T-helper 17 cell (primary cell): Measurements from ENCODE around the gene FAT3. TPM values are rescaled to one million over a fixed set of nuclear protein-coding genes. Genes with fewer than 3 reads are reported as not detected.

ENCODE experiments used
- ATAC-seq: fragments of 150-1000 bp; cut with Tn5 transposase; 2 replicates; pipeline ENCODE4 v1.10.0; 2021; ENCODE audit warnings: mild to moderate bottlenecking, moderate library complexity
- DNase-seq, 3 donors: peaks; one replicate each; pipeline versions ENCODE4 v3.0.0 to v3.0.0-alpha.2; 2020 to 2021
- H3K9me3 ChIP-seq: one replicate; pipeline ENCODE4 v1.7.0; 2013; ENCODE audit warnings: low read length, mild to moderate bottlenecking; ENCODE audit not compliant: control insufficient read depth, poor library complexity, severe bottlenecking
- H3K27ac Mint-ChIP-seq: one replicate; pipeline ENCODE4 v1.8.0; 2022; ENCODE audit warnings: mild to moderate bottlenecking, moderate library complexity, mixed read lengths
- H3K27me3 Mint-ChIP-seq: one replicate; pipeline ENCODE4 v1.8.0; 2022; ENCODE audit warnings: mixed read lengths
- H3K36me3 Mint-ChIP-seq: one replicate; pipeline ENCODE4 v1.8.0; 2022; ENCODE audit warnings: low read depth, mixed read lengths
- H3K4me1 Mint-ChIP-seq: one replicate; pipeline ENCODE4 v1.8.0; 2022; ENCODE audit warnings: mild to moderate bottlenecking, mixed read lengths
- H3K4me3 Mint-ChIP-seq: one replicate; pipeline ENCODE4 v1.8.0; 2022; ENCODE audit warnings: mild to moderate bottlenecking, moderate library complexity, mixed read lengths
- total RNA-seq, 4 donors: library from RNA in 2 of 4; stranded (reverse) in 2 of 4; gene quantifications; one replicate each; pipeline ENCODE4 v1.2.3 and lab custom pipeline; 2022 to 2026

Gene FAT3
- total RNA-seq, 2 donors from 2014 or later, result not detected

DNA sequence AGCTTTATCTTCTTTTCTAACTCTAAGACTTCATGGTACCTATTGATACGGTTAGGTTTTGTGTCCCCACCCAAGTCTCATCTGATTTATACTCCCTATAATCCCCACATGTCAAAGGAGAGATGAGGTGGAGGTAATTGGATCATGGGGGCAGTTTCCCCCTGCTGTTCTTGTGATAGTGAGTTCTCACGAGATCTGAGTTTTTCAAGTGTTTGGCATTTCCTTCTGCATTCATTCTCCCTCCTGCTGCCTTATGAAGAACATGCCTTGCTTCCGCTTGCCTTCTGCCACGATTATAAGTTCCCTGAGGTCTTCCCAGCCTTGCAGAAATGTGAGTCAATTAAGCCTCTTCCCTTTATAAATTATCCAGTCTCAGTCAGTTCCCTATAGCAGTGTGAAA, 5.1 kb upstream of the FAT3 start:
- Mint-ChIP-seq H3K4me1 (peaks cover 5% of the 10 kb centered on the region), H3K4me3 (no peak overlapping the region), H3K27ac (no peak overlapping the region), H3K27me3 (peaks cover 22% of the 10 kb centered on the region), H3K36me3 (peaks cover 3% of the 10 kb centered on the region)
- no peaks in the 10 kb centered on the region for H3K9me3 ChIP-seq
- ATAC-seq (no peak), DNase-seq (no peak)

DNA sequence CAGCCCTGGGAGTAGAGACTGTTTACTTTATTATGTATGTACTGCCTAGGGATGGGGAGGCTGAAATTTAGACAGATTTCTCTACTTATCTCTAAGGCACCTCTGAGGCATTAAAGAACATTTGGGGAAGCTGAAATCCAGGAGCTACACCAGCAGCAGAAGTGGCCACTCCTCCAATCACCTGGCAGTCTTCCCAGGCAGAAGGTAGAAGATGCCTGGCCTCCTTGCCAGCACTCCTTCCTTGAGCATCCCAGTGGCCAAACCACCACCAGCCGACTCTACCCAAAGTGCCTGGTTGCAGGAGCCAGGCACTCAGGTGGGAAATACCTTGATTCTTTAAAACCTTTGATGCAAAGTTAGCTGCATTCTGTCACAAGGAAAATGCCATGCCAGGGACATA, 1.9 kb upstream of the FAT3 start:
- peaks cover 37% of the 10 kb centered on the region for H3K27me3 Mint-ChIP-seq

DNA sequence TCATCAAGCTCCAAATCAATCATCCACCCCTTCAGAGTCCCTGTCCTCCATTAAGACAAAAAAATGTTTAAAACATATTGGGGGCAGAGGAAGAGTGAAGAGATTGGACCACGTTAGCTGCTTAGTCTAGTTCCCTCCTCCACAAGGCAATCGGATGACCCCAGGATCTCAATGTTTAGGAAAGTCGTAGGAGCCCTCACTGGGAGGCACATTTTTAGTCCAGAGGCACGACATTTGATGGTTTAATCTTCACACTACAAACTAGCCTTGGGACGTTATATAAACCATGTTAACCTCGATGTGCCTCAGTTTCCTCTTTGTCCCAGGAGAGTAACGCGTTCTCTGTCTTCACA, 588 bp upstream of the FAT3 start:
- H3K27ac Mint-ChIP-seq, result no peak overlapping the region
- ATAC-seq (no peak), DNase-seq (no peak)
- H3K4me3 Mint-ChIP-seq, result no peak overlapping the region
- H3K27me3 Mint-ChIP-seq, result peaks cover 47% of the 10 kb centered on the region
- no peaks in the 10 kb centered on the region for H3K9me3 ChIP-seq
- H3K36me3 Mint-ChIP-seq, result peaks cover 3% of the 10 kb centered on the region
- peaks cover 5% of the 10 kb centered on the region for H3K4me1 Mint-ChIP-seq

More for the DNA sequence above, 1.9 kb upstream of the FAT3 start:
- Mint-ChIP-seq H3K27ac (no peak overlapping the region), H3K4me3 (no peak overlapping the region), H3K36me3 (peaks cover 3% of the 10 kb centered on the region), H3K4me1 (peaks cover 5% of the 10 kb centered on the region)
- DNase-seq (no peak), ATAC-seq (no peak)
- no peaks in the 10 kb centered on the region for H3K9me3 ChIP-seq

DNA sequence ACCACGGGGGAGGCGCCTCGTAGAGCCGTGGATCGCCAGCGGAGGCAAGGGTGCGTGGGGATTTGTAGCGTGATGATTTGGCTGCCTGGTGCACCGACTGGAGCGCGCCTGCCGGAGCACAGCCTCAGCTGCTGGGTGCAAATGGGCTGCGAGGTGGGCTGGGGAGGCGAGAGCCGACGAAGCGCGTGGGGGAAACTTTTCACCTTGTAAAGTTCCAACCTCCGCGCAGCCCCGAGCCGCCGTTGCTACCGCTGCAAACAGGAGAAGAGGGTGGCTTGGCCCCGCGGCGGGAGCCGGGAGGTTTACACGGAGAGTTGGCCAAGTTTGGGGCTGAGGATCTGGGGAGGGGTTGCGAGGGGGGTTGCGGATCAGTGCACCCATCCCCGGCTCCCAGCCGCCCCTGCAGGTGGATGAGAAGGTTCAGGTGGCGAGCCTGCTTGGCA, 528 bp downstream of the FAT3 start:
- ATAC-seq, result no peak
- peaks cover 47% of the 10 kb centered on the region for H3K27me3 Mint-ChIP-seq

DNA sequence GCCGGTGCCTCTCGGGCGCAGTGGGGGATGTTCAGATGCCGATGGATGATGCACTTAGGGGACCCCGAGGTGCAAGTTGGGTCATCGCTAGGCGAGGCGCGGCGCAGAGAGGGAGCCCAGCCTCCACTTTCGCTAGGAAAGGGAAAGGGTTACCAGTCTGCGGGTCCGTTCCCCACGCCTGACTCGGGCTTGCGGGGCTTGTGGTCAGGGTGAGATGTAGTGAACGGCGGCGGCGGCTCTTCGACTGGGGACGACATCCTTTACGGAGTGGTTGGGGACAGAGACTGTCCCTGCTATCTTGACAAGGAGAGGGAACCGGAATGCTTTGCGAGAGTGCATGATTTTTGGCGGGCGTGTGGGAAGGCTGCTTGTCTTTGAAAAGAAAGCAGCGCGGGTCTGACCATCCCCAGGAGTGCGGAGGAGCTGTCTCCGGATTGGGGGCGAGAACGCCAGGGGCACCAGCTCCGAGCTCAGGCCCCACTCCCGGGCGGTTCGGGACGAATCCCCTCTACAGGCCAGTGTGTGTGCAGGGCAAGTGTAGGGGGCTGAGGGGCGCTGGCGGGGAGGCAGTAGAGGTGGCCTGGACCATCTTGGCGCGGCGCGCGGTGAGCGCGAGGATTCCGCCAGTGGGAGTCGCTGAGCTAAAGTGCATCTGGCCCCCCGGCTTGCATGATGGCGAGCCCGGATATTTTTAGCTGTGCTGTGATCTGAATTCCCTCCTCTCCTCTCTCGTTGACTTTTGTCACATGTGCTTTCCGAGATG, 1.1 kb downstream of the FAT3 start:
- Mint-ChIP-seq H3K27me3 (peaks cover 47% of the 10 kb centered on the region), H3K4me3 (peak overlapping the region; percentile 21), H3K36me3 (peaks cover 3% of the 10 kb centered on the region), H3K4me1 (peaks cover 5% of the 10 kb centered on the region), H3K27ac (no peak overlapping the region)
- H3K9me3 ChIP-seq, result no peaks in the 10 kb centered on the region
- DNase-seq, result no peak
- no peak for ATAC-seq

More for the DNA sequence above, 528 bp downstream of the FAT3 start:
- Mint-ChIP-seq H3K36me3 (peaks cover 3% of the 10 kb centered on the region), H3K27ac (no peak overlapping the region), H3K4me1 (peaks cover 5% of the 10 kb centered on the region), H3K4me3 (peak overlapping the region; percentile 21)
- no peaks in the 10 kb centered on the region for H3K9me3 ChIP-seq
- no peak for DNase-seq

DNA sequence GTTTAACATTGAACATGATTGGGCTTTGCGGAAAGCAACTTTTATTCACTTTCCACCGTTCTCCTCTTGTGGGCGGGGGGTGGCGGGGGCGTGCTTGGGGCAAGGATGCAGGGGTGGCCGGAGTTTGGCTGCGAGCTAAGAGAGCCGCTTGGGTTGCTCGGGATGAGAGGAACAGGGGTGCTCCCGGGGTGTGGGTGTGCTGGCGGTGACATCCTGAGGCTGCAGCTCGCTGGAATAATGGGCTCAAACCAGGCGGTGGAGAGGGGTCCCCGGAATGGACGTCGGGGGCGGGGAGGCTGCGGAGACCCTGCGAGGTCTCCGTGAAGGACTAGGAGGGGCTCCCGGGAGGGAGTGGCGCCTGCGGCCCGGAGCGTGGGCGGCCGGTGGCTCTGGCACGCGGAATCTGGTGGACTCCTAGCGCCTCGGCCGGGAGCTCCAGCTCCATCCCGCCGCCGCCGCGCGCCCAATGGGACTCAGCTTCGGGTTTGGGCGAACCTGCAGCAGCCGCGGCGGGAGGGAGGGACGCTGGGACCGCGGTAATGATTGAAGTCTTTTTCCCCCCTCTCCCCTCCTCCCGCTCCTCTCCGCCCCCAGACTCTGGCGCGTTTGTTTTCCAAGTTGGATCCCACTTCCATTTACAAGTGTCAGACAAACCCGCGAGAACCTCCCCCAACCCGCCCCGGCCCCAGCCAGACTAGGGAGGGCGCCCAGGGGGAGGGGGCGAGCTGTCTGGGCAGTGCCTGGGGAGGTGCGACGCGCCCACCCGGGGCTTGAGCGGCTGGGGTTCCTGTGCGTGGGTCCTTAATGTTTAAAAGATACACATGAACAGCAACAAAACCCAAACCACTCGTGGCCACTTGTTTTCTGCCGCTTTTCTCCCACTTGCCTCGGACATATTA, 2.0 kb downstream of the FAT3 start:
- H3K4me1 Mint-ChIP-seq, result peaks cover 5% of the 10 kb centered on the region
- no peak for ATAC-seq
- H3K4me3 Mint-ChIP-seq, result no peak overlapping the region
- peaks cover 47% of the 10 kb centered on the region for H3K27me3 Mint-ChIP-seq
- no peak overlapping the region for H3K27ac Mint-ChIP-seq
- no peaks in the 10 kb centered on the region for H3K9me3 ChIP-seq
- no peak for DNase-seq
- peaks cover 3% of the 10 kb centered on the region for H3K36me3 Mint-ChIP-seq

DNA sequence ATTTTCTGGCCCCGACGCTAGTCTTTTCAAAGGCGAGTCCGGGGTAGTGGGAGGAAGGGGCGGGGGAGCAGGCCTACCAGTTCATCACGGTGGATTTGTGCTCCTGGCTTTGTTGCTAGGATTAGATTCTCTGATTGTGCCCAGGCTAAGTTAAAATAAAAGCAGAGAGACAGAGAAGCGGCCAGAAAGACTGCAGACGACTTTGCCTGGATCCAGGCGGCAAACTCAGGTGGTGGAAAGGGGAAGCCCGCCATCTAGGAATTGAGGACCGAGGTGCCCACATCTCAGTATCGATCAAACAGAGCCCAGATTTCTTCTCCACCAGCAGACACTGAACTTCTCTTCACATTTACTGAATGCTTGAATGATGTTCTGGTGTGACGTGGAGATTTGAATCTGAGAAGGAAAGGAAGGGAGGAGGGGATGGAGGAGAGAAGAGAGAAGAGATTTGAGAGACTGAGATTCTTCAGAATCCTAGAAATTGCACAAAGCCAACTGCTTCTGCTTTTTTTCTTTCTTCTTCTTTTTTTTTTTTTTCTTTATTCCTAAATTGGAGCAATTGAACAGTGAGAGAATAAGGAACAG, 2.7 kb downstream of the FAT3 start:
- no peak overlapping the region for H3K4me3 Mint-ChIP-seq
- DNase-seq (no peak), ATAC-seq (no peak)
- H3K4me1 Mint-ChIP-seq, result peaks cover 5% of the 10 kb centered on the region
- peaks cover 3% of the 10 kb centered on the region for H3K36me3 Mint-ChIP-seq
- H3K9me3 ChIP-seq, result no peaks in the 10 kb centered on the region
- peaks cover 44% of the 10 kb centered on the region for H3K27me3 Mint-ChIP-seq
- no peak overlapping the region for H3K27ac Mint-ChIP-seq

DNA sequence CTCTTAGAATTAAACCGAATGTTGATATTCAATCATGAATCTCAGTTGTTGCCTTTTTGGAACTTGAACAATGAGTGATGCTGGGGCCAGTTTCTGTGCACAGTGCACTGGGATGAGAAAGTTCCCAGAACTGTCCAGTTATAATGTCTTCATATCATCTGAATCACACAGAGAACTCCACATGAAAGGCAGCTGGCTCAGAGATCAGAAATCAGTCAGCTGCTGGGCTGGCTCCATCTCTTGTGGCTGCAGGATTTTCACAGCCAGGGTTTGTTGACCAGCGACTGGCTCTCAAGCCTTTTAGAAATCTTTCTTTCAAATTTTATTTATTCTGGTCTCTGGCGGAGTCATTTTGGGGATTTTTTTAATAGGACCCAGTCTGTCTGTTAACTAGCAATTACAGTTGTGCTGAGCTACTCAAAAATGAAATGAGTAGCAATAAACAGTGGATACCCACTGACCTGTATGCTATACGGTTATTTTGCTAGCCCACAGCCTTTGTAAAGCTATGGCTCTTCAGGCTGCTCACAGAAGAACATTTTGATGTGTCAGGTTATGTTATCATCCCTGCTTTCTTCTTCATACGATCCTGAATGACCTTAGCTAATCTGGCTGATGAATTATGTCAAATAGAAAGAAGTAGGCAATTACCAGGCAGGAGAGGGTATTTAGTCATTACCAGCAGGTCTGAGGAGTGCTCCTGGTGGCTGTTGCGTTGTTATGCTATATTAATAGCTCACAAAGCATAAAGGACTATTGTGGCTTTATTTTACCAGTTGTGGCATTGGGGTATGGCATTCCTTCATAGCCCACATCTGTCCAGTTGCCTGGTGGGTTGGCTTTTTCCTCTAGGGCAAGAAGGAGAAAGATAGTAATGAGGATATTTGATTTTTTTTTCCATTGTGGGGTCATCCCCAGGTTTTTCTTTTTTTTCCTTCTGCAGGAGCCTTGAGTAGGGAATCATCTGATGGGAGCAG, 3.6 kb downstream of the FAT3 start:
- Mint-ChIP-seq H3K36me3 (peaks cover 3% of the 10 kb centered on the region), H3K4me3 (no peak overlapping the region), H3K4me1 (peaks cover 5% of the 10 kb centered on the region), H3K27me3 (peaks cover 35% of the 10 kb centered on the region), H3K27ac (no peak overlapping the region)
- H3K9me3 ChIP-seq, result no peaks in the 10 kb centered on the region
- ATAC-seq (no peak), DNase-seq (no peak)

DNA sequence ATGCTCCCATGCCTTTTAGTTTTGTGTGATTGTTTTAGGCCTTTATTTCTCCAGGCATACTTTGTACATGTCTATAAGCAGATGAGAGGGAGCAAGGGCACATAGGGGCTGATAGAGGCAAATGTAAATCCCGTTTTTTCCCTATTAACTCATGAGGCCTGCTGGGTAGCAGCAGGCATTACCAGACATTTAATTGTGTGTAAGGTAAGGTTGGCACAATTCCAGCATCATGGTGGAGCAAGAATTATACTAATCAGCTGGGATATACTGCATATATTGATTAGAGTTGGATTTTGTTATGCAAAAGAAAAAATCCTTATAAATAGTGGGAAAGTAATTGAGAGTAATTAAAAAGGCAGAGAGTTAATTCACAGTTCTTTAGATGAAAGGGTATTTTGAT, 12.2 kb downstream of the FAT3 start:
- no peak for DNase-seq
- H3K9me3 ChIP-seq, result no peaks in the 10 kb centered on the region
- no peaks in the 10 kb centered on the region for H3K4me1 Mint-ChIP-seq
- ATAC-seq, result no peak
- no peak overlapping the region for H3K4me3 Mint-ChIP-seq
- H3K27me3 Mint-ChIP-seq, result no peaks in the 10 kb centered on the region
- peaks cover 3% of the 10 kb centered on the region for H3K36me3 Mint-ChIP-seq
- H3K27ac Mint-ChIP-seq, result no peak overlapping the region

DNA sequence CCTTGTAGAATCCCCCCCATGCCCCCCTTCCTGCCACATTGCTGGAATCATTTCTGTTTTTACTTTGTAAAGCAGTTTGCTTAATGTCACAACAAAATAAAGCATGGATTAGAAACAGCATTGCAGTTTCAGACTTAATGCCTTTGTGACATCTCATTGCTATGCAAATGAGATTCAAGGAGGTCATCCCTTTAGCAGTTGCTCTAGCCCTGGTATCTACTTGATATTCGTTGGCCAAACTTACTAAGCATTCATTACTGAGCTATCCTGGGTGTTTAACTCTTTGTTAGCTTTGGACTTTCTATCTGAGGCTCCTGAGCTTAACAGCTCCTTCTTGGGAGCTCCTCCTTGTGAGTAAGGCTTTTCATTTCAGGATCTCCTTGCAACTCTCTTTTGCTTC, 16.3 kb downstream of the FAT3 start:
- no peak for DNase-seq
- no peaks in the 10 kb centered on the region for H3K27me3 Mint-ChIP-seq
- no peak overlapping the region for H3K27ac Mint-ChIP-seq
- ATAC-seq, result no peak
- no peaks in the 10 kb centered on the region for H3K36me3 Mint-ChIP-seq
- H3K9me3 ChIP-seq, result no peaks in the 10 kb centered on the region
- H3K4me3 Mint-ChIP-seq, result no peak overlapping the region
- no peaks in the 10 kb centered on the region for H3K4me1 Mint-ChIP-seq

DNA sequence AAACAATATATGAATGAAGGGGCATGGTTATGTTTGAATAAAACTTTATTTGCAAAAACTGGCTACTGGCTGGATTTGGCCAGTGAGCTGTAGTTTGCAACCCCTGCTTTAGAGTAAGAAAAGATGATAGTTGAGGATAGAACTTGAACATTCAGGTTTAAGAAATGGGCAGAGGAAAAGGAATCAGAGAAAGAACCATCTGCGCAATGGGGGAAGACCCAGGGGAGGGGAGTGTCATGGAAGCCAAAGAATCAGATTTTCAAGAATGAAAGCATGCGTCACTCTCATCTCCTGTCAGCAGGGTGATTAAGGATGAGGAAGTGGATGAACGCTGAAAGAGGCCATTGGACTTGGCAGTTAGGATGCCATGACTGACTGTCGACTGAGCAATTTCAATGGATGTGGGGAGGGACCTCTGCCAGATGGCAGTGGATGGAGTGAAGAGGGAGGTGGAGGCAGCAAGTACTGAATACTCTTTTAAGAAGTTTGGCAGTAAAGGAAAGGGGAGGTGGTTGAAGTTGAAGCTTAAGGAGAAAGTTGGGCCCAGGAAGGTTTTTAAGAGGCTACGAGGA, 21.2 kb downstream of the FAT3 start:
- ATAC-seq, result no peak
- no peak overlapping the region for H3K4me3 Mint-ChIP-seq
- no peak overlapping the region for H3K27ac Mint-ChIP-seq
- no peaks in the 10 kb centered on the region for H3K36me3 Mint-ChIP-seq
- DNase-seq, result no peak
- no peaks in the 10 kb centered on the region for H3K9me3 ChIP-seq
- H3K4me1 Mint-ChIP-seq, result no peaks in the 10 kb centered on the region
- no peaks in the 10 kb centered on the region for H3K27me3 Mint-ChIP-seq

DNA sequence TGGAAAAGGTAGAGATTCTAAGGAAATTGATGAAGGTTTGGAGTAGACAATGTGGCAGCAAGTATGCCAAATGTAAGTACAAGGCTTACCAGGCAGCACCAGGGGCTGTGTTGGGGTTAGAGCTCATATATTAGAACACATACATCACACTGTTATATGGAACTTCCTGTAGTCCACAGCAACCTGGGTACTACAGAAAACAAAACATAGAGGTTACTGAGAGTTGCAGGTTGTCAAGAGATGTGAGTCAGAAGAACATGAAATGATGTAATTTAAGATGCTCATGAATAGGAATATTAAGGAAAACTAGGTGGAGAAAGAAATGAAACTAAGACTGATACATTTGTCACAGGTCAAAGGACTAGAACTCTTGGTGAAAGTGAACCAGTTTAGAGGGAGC, 22.0 kb downstream of the FAT3 start:
- DNase-seq, result no peak
- no peak overlapping the region for H3K4me3 Mint-ChIP-seq

More for the DNA sequence above, 22.0 kb downstream of the FAT3 start:
- H3K27me3 Mint-ChIP-seq, result no peaks in the 10 kb centered on the region
- H3K27ac Mint-ChIP-seq, result no peak overlapping the region
- no peak for ATAC-seq
- H3K9me3 ChIP-seq, result no peaks in the 10 kb centered on the region
- no peaks in the 10 kb centered on the region for H3K36me3 Mint-ChIP-seq
- H3K4me1 Mint-ChIP-seq, result no peaks in the 10 kb centered on the region
